ENCODE data around the gene ONECUT3.
"Not testable (repeated sequence)": the region's sequence is repeated elsewhere in the genome, so short reads cannot be mapped to it uniquely, and the experiment has no call there.

ONECUT3 gene

GRCh38 chr19:1760020-1760419 lies 6.7 kb downstream of the ONECUT3 start:
- DNase-seq (ENCODE audit: insufficient read length, low spot score) (no peak), FAIRE-seq (no peak)
- TF ChIP-seq SPI1 (IDR thresholded peaks at IDR 0.05; ENCODE audit: low read depth, low read length) (no peak), POLR2AphosphoS5 (IDR thresholded peaks at IDR 0.05; ENCODE audit: low read depth, low read length) (no peak), POLR2A (IDR thresholded peaks at IDR 0.05; ENCODE audit: low read depth, low read length) (no peak), POU2F2 (IDR thresholded peaks at IDR 0.05; ENCODE audit: low read depth, low read length) (no peak), PAX5 (IDR thresholded peaks at IDR 0.05; ENCODE audit: insufficient read depth, low read length, severe bottlenecking) (no peak), TAF1 (IDR thresholded peaks at IDR 0.05; ENCODE audit: low read depth, low read length) (no peak)

- not testable (repeated sequence) for DNase-seq (ENCODE audit: insufficient read length, low spot score); FAIRE-seq
Observed at GRCh38 chr19:1760786-1761527, 7.7 kb downstream of the ONECUT3 start.

DNA sequence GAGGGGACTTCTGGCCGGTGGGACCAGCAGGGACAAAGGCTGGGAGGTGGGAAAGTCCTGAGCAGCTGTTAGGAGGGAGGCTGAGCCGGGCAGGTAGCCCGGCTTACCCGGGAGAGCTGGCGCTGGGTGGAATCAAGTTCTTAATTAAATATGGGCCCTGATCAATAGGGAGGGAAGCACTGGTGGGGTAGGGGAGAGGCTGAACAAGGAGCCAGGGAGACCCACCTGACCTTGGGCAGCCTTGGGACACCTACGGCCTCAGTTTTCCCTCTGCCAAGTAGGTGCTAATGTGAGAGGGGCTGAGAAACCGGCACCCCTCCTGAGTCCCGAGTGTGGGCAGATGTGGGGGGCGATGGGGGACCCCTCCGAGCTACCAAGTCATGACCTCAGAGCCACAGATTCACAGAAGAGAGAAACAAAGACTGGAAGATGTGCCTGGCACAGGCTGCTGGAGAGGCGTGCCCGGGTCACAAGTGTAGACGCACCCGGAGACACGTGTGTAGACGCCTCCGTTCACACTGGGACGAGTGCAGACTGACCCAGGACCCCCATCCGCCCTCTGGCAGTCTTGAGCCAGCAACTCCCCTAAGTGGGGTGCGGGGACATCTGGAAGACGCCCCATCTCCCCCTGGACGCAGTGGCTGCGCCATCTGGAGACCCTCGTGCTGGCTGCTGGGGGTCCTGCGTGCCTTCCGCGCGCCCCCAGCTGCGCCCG lies 8.4 kb downstream of the ONECUT3 start:
- no peak for DNase-seq (ENCODE audit: insufficient read length, low spot score)
- no peak for FAIRE-seq
- no peak for TF ChIP-seq POLR2A (IDR thresholded peaks at IDR 0.05; ENCODE audit: low read depth, low read length)
- no peak for TF ChIP-seq POLR2AphosphoS5 (IDR thresholded peaks at IDR 0.05; ENCODE audit: low read depth, low read length)
- no peak for TF ChIP-seq SPI1 (IDR thresholded peaks at IDR 0.05; ENCODE audit: low read depth, low read length)
- TF ChIP-seq POU2F2 (IDR thresholded peaks at IDR 0.05; ENCODE audit: low read depth, low read length), result no peak
- no peak for TF ChIP-seq PAX5 (IDR thresholded peaks at IDR 0.05; ENCODE audit: insufficient read depth, low read length, severe bottlenecking)
- no peak for TF ChIP-seq TAF1 (IDR thresholded peaks at IDR 0.05; ENCODE audit: low read depth, low read length)

DNA sequence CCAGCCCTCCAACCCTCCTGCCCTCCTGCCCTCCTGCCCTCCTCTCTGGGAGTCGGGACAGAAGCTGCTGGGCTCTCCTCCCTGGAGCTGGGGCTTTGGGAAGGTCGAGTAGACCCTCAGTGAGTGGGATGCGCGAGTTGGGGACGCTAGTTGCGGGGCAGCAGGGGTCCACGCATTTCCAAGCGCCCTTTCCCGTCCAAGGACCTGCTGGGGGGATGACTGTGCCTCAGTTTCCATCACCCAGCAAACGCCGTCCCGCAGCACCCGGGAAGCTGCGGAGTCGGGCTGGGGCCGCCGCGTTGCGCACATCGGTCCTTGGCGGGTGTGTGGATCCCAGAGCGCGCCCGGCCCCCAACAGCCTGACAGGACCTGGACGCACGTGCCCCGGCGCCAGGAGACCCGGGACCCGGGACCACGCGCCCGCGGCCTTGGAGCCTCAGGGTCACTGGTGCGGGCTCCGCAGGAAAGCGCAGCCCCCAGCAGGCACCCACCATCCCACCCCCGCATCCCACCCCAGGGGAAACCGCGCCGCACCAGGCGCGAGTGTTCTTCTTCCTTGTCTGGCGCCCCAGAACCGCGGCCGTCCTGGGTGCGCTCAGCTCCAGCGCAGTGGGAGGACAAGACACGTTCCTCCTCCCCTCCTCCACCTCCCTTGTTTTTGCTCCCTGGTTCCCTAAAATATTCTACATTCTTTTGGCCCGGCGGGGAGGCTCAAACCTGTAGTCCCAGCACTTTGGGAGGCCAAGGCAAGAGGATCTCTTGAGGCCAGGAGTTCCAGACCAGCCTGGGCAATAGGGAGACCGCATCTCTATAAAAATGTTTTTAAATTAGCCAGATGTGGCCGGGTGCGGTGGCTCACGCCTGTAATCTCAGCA lies 9.2 kb downstream of the ONECUT3 start:
- TF ChIP-seq POLR2A (IDR thresholded peaks at IDR 0.05; ENCODE audit: low read depth, low read length), result no peak
- TF ChIP-seq TAF1 (IDR thresholded peaks at IDR 0.05; ENCODE audit: low read depth, low read length), result no peak
- no peak for TF ChIP-seq POLR2AphosphoS5 (IDR thresholded peaks at IDR 0.05; ENCODE audit: low read depth, low read length)
- no peak for TF ChIP-seq PAX5 (IDR thresholded peaks at IDR 0.05; ENCODE audit: insufficient read depth, low read length, severe bottlenecking)
- no peak for TF ChIP-seq SPI1 (IDR thresholded peaks at IDR 0.05; ENCODE audit: low read depth, low read length)
- no peak for TF ChIP-seq POU2F2 (IDR thresholded peaks at IDR 0.05; ENCODE audit: low read depth, low read length)
- DNase-seq (ENCODE audit: insufficient read length, low spot score) (no peak), FAIRE-seq (no peak)

DNA sequence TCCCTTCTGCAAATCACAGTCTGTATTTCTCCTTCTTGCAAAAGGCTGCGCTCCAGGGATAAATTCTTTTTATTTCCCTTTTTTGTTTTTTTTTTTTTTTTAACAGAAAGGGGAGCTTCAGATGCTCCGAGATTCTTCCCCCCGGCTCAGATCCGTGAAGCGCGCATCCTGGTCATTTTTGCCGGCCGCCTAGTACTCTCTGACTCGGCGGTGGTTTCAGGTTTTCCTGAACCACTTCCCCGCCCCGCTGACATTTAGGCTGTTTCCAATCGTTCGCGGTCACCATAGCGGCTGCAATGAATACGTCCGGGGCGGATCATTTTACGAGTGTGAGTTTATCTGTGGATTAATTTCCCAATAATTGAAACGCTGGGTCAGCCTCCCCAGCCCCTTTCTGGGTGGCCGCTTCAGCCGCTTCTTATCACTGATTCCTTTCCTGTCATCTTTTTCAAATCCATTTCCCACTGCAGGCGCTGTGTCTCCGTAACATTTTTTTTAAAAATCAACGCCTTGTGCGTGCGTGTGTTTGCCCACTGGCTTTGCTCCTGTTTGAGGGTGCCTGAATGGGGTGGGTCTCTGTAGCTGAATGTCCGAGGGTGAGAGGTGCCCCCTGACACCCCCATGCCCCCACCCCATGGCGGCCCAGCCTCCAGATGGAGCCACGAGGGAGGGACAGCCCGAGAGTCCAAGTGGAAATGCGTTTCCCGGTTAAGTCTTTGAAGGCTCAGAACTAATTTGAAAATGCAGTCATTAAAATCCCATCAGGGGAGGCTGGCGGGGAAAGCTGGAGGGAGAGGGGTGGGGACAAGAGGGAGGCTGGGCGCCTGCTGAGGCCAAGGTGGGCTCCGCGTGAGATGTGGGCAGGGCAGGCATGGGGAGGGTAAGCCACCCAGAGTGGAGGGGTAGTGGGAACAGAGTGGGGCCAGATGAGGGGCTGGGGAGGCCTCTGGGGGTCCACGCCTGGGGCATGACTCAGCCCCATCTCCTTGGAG lies 10.6 kb downstream of the ONECUT3 start:
- DNase-seq (ENCODE audit: insufficient read length, low spot score), result no peak
- no peak for FAIRE-seq
- no peak for TF ChIP-seq POLR2A (IDR thresholded peaks at IDR 0.05; ENCODE audit: low read depth, low read length)
- TF ChIP-seq PAX5 (IDR thresholded peaks at IDR 0.05; ENCODE audit: insufficient read depth, low read length, severe bottlenecking), result no peak
- TF ChIP-seq POU2F2 (IDR thresholded peaks at IDR 0.05; ENCODE audit: low read depth, low read length), result no peak
- TF ChIP-seq SPI1 (IDR thresholded peaks at IDR 0.05; ENCODE audit: low read depth, low read length), result no peak
- TF ChIP-seq TAF1 (IDR thresholded peaks at IDR 0.05; ENCODE audit: low read depth, low read length), result no peak
- no peak for TF ChIP-seq POLR2AphosphoS5 (IDR thresholded peaks at IDR 0.05; ENCODE audit: low read depth, low read length)

GRCh38 chr19:1764729-1765128 lies 11.4 kb downstream of the ONECUT3 start:
- TF ChIP-seq POU2F2 (IDR thresholded peaks at IDR 0.05; ENCODE audit: low read depth, low read length) (no peak), SPI1 (IDR thresholded peaks at IDR 0.05; ENCODE audit: low read depth, low read length) (no peak), TAF1 (IDR thresholded peaks at IDR 0.05; ENCODE audit: low read depth, low read length) (no peak), POLR2AphosphoS5 (IDR thresholded peaks at IDR 0.05; ENCODE audit: low read depth, low read length) (no peak), POLR2A (IDR thresholded peaks at IDR 0.05; ENCODE audit: low read depth, low read length) (no peak)
- FAIRE-seq, result no peak
- no peak for DNase-seq (ENCODE audit: insufficient read length, low spot score)

DNA sequence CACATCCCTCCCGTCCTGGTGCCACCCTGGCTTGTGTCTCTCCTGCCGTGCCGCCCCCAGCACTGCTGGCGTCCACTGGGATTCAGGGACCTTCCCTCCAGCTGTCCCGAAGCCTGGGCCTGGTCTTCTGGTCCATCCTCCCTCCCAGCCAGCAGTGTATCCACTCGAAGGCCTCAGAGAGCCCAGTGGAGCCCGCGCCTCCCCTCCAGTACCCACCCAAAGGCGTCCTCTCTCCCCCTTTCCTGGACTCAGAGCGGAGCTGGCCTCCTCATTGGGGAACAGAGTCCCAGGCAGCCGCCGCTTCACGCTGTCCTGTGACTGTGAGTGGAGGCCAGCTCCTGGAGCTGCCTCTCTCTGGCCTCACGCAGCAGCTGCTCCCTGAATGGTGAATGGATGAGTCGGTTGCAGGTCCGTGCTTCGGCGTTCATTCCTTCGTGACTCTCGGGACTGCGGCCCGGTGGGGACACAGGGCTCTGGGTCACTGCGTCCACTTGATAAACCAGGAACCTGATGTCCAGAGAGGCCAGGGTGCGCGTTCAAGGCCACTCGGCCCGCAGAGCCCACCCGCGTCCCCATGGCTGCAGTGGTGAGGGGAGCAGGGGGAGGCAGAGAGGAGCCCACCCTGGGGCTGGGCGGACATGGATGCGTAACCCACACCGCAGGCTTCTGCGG lies 12.1 kb downstream of the ONECUT3 start:
- no peak for DNase-seq (ENCODE audit: insufficient read length, low spot score)
- TF ChIP-seq POU2F2 (IDR thresholded peaks at IDR 0.05; ENCODE audit: low read depth, low read length), result no peak
- no peak for TF ChIP-seq SPI1 (IDR thresholded peaks at IDR 0.05; ENCODE audit: low read depth, low read length)
- TF ChIP-seq POLR2AphosphoS5 (IDR thresholded peaks at IDR 0.05; ENCODE audit: low read depth, low read length), result no peak
- no peak for TF ChIP-seq POLR2A (IDR thresholded peaks at IDR 0.05; ENCODE audit: low read depth, low read length)
- no peak for TF ChIP-seq PAX5 (IDR thresholded peaks at IDR 0.05; ENCODE audit: insufficient read depth, low read length, severe bottlenecking)
- TF ChIP-seq TAF1 (IDR thresholded peaks at IDR 0.05; ENCODE audit: low read depth, low read length), result no peak
- FAIRE-seq, result no peak
